SU-DHL-6 (cell line): ENCODE results near the gene RUBCNL.

Source experiments
- EZH2phosphoT487 ChIP-seq: fragments of 200-600 bp; sonication (generic), shearing (Covaris generic); conservative IDR thresholded peaks from 2 replicates; pipeline ENCODE4 v1.6.1; 2018; ENCODE audit warnings: mild to moderate bottlenecking, antibody characterized with exemption, low read length, moderate library complexity, mixed read lengths
- TF ChIP-seq, protein P1 (sequence below): fragments of 200-600 bp; sonication (generic); IDR thresholded peaks from one replicate; pipeline ENCODE4 v1.5.1; 2017; ENCODE audit warnings: antibody characterized with exemption, mild to moderate bottlenecking, low read length, moderate library complexity; ENCODE audit not compliant: insufficient read depth, poor library complexity, severe bottlenecking

GRCh38 chr13:46360604-46361003 lies 26.4 kb downstream of the RUBCNL start:
- TF ChIP-seq, protein P1, sequence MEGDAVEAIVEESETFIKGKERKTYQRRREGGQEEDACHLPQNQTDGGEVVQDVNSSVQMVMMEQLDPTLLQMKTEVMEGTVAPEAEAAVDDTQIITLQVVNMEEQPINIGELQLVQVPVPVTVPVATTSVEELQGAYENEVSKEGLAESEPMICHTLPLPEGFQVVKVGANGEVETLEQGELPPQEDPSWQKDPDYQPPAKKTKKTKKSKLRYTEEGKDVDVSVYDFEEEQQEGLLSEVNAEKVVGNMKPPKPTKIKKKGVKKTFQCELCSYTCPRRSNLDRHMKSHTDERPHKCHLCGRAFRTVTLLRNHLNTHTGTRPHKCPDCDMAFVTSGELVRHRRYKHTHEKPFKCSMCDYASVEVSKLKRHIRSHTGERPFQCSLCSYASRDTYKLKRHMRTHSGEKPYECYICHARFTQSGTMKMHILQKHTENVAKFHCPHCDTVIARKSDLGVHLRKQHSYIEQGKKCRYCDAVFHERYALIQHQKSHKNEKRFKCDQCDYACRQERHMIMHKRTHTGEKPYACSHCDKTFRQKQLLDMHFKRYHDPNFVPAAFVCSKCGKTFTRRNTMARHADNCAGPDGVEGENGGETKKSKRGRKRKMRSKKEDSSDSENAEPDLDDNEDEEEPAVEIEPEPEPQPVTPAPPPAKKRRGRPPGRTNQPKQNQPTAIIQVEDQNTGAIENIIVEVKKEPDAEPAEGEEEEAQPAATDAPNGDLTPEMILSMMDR = no peak
- no peak for TF ChIP-seq EZH2phosphoT487
